ENCODE data around the gene SERTM2.

- TF ChIP-seq, protein P1, sequence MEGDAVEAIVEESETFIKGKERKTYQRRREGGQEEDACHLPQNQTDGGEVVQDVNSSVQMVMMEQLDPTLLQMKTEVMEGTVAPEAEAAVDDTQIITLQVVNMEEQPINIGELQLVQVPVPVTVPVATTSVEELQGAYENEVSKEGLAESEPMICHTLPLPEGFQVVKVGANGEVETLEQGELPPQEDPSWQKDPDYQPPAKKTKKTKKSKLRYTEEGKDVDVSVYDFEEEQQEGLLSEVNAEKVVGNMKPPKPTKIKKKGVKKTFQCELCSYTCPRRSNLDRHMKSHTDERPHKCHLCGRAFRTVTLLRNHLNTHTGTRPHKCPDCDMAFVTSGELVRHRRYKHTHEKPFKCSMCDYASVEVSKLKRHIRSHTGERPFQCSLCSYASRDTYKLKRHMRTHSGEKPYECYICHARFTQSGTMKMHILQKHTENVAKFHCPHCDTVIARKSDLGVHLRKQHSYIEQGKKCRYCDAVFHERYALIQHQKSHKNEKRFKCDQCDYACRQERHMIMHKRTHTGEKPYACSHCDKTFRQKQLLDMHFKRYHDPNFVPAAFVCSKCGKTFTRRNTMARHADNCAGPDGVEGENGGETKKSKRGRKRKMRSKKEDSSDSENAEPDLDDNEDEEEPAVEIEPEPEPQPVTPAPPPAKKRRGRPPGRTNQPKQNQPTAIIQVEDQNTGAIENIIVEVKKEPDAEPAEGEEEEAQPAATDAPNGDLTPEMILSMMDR (IDR thresholded peaks at IDR 0.05 in 2 of 3, conservative IDR thresholded peaks at IDR 0.05 in 1 of 3; ENCODE audit: borderline replicate concordance in 1 of 3, insufficient read depth in 1 of 3, low read depth in 2 of 3, low read length in 2 of 3) = no peak
- TF ChIP-seq JUND (IDR thresholded peaks at IDR 0.05) (no peak), EZH2 (IDR thresholded peaks at IDR 0.05) (no peak), ZBTB33 (IDR thresholded peaks at IDR 0.05; ENCODE audit: extremely low read depth, insufficient replicate concordance, low read length) (no peak), ATF3 (IDR thresholded peaks at IDR 0.05) (no peak), CEBPB (IDR thresholded peaks at IDR 0.05; ENCODE audit: low read depth) (no peak), SRF (IDR thresholded peaks at IDR 0.05; ENCODE audit: low read depth) (no peak), POLR2A (IDR thresholded peaks at IDR 0.05; ENCODE audit: borderline replicate concordance, extremely low read depth, insufficient read depth, insufficient read length) (no peak), FOSL1 (IDR thresholded peaks at IDR 0.05; ENCODE audit: low read depth) (no peak)
These were observed 40.6 kb upstream of the SERTM2 start for GRCh38 chrX:111470681-111471403.

All from HCT116 (cell line).